IMR-90 (cell line): ENCODE data around the gene TMUB2. TPM values are rescaled to one million over a fixed set of nuclear protein-coding genes. Genes with fewer than 3 reads are reported as not detected.

Source experiments
- ATAC-seq: fragments of 200-7000 bp; cut with Tn5 transposase; 2 replicates; pipeline ENCODE4 v1.9.1; 2020; ENCODE audit warnings: low read depth, mild to moderate bottlenecking, moderate library complexity
- BruUV-seq: library from RNA; stranded (reverse); fragments of 400-500 nt; replicated peaks from 2 replicates; lab custom pipeline; 2021; lab: Mats Ljungman, UMichigan
- CTCF ChIA-PET: fragments of 300-600 bp; formaldehyde crosslinking; extraction: SDS; loops from one replicate; lab custom pipeline; 2021; ENCODE audit warnings: antibody characterized with exemption; lab: Yijun Ruan, JAX
- POLR2A ChIA-PET: fragments of 300-600 bp; sonication (Branson Sonifier 250); formaldehyde crosslinking; loops from one replicate; lab custom pipeline; 2022; ENCODE audit warnings: antibody characterized with exemption; ENCODE audit not compliant: unreplicated experiment; lab: Charles Lee
- DNase-seq: peaks from one replicate; pipeline ENCODE4 v3.0.0; 2013
- H2AFZ ChIP-seq: replicated peaks from 2 replicates; pipeline ENCODE3; 2013; ENCODE audit warnings: low read length, mild to moderate bottlenecking; ENCODE audit not compliant: poor library complexity
- H2AK5ac ChIP-seq: 2 replicates; pipeline ENCODE4 v1.6.1; 2013; ENCODE audit warnings: low read depth, low read length, inconsistent platforms
- H2AK9ac ChIP-seq: replicated peaks from 2 replicates; pipeline ENCODE3; 2013; ENCODE audit warnings: mild to moderate bottlenecking, low read depth, low read length, moderate library complexity; ENCODE audit not compliant: poor library complexity
- H2BK120ac ChIP-seq: 2 replicates; pipeline ENCODE4 v1.6.1; 2013; ENCODE audit warnings: low read depth, low read length, inconsistent platforms
- H2BK15ac ChIP-seq: 3 replicates; pipeline ENCODE4 v1.6.1; 2013; ENCODE audit warnings: low read depth, low read length, inconsistent platforms
- H2BK20ac ChIP-seq: 2 replicates; pipeline ENCODE4 v1.6.1; 2013; ENCODE audit warnings: low read depth, mild to moderate bottlenecking, inconsistent platforms, low read length, moderate library complexity
- H2BK5ac ChIP-seq: 2 replicates; pipeline ENCODE4 v1.6.1; 2013; ENCODE audit warnings: mild to moderate bottlenecking, low read depth, low read length, inconsistent platforms; ENCODE audit not compliant: poor library complexity, severe bottlenecking
- H3K14ac ChIP-seq: replicated peaks from 2 replicates; pipeline ENCODE4 v1.6.1; 2013; ENCODE audit warnings: low read depth, low read length, inconsistent platforms
- H3K18ac ChIP-seq: 2 replicates; pipeline ENCODE4 v1.6.1; 2013; ENCODE audit warnings: low read depth, low read length, control low read depth
- H3K23ac ChIP-seq: 2 replicates; pipeline ENCODE4 v1.6.1; 2013; ENCODE audit warnings: low read depth, low read length, inconsistent platforms
- H3K27ac ChIP-seq: 2 replicates; pipeline ENCODE4 v1.5.1; 2013; ENCODE audit warnings: mild to moderate bottlenecking, control low read depth, low read length; ENCODE audit not compliant: insufficient read depth
- H3K27me3 ChIP-seq: 2 replicates; pipeline ENCODE4 v1.6.1; 2013; ENCODE audit warnings: low read length; ENCODE audit not compliant: control insufficient read depth, insufficient read depth
- H3K36me3 ChIP-seq: 2 replicates; pipeline ENCODE4 v1.6.1; 2013; ENCODE audit warnings: low read length, mixed read lengths; ENCODE audit not compliant: control insufficient read depth, insufficient read depth
- H3K4ac ChIP-seq: 2 replicates; pipeline ENCODE4 v1.6.1; 2013; ENCODE audit warnings: low read depth, low read length, inconsistent platforms
- H3K4me1 ChIP-seq: 2 replicates; pipeline ENCODE4 v1.6.1; 2013; ENCODE audit warnings: low read length, mixed read lengths; ENCODE audit not compliant: control insufficient read depth, insufficient read depth
- H3K4me2 ChIP-seq: 2 replicates; pipeline ENCODE4 v1.6.1; 2013; ENCODE audit warnings: low read depth, mild to moderate bottlenecking, control low read depth, low read length, moderate library complexity
- H3K4me3 ChIP-seq: 2 replicates; pipeline ENCODE4 v1.5.1; 2013; ENCODE audit warnings: low read depth, mild to moderate bottlenecking, control low read depth, low read length, moderate library complexity; ENCODE audit not compliant: insufficient read depth
- H3K56ac ChIP-seq: 2 replicates; pipeline ENCODE4 v1.6.1; 2013; ENCODE audit warnings: low read length, inconsistent platforms; ENCODE audit not compliant: insufficient read depth; ENCODE audit errors: extremely low read depth
- H3K79me1 ChIP-seq, 2 experiments: 2 replicates each; pipeline ENCODE4 v1.6.1; 2013; ENCODE audit warnings: low read length in 2 of 2, inconsistent platforms in 1 of 2, low read depth in 1 of 2
- H3K9ac ChIP-seq: 2 replicates; pipeline ENCODE4 v1.6.1; 2013; ENCODE audit warnings: low read depth, low read length, control low read depth
- H3K9me1 ChIP-seq: 2 replicates; pipeline ENCODE4 v1.6.1; 2013; ENCODE audit warnings: low read length, inconsistent platforms; ENCODE audit not compliant: insufficient read depth
- H3K9me3 ChIP-seq: 2 replicates; pipeline ENCODE4 v1.6.1; 2013; ENCODE audit warnings: low read length; ENCODE audit not compliant: control insufficient read depth, insufficient read depth
- H4K20me1 ChIP-seq: 2 replicates; pipeline ENCODE4 v1.6.1; 2013; ENCODE audit warnings: low read length, inconsistent platforms; ENCODE audit not compliant: insufficient read depth
- H4K5ac ChIP-seq: 2 replicates; pipeline ENCODE4 v1.6.1; 2013; ENCODE audit warnings: mild to moderate bottlenecking, low read depth, low read length, control low read depth
- H4K8ac ChIP-seq, 2 experiments: 2 replicates each; pipeline ENCODE4 v1.6.1; 2013; ENCODE audit warnings: low read depth in 2 of 2, low read length in 2 of 2, control low read depth in 1 of 2, inconsistent platforms in 1 of 2
- H4K91ac ChIP-seq: 2 replicates; pipeline ENCODE4 v1.6.1; 2013; ENCODE audit warnings: low read depth, low read length, inconsistent platforms; ENCODE audit not compliant: insufficient read depth
- CHD1 ChIP-seq: IDR thresholded peaks from 2 replicates; pipeline ENCODE4 v1.6.1; 2012; ENCODE audit warnings: low read depth, low read length, improper control_type of control experiment
- CTCF ChIP-seq: conservative IDR thresholded peaks from 2 replicates; pipeline ENCODE4 v1.5.1; 2012; ENCODE audit warnings: mild to moderate bottlenecking, low read depth, low read length, improper control_type of control experiment
- MAFK ChIP-seq: IDR thresholded peaks from 2 replicates; pipeline ENCODE4 v1.6.1; 2012; ENCODE audit warnings: low read depth, low read length, improper control_type of control experiment
- MXI1 ChIP-seq: IDR thresholded peaks from 2 replicates; pipeline ENCODE4 v1.6.1; 2012; ENCODE audit warnings: low read depth, mild to moderate bottlenecking, low read length, moderate library complexity, borderline replicate concordance
- POLR2A ChIP-seq: IDR thresholded peaks from 2 replicates; pipeline ENCODE4 v1.6.1; 2012; ENCODE audit warnings: mild to moderate bottlenecking, low read depth, low read length
- RAD21 ChIP-seq: IDR thresholded peaks from 2 replicates; pipeline ENCODE4 v1.6.1; 2012; ENCODE audit warnings: low read length, improper control_type of control experiment
- RCOR1 ChIP-seq: IDR thresholded peaks from 2 replicates; pipeline ENCODE4 v1.6.1; 2012; ENCODE audit warnings: mild to moderate bottlenecking, low read length, improper control_type of control experiment; ENCODE audit not compliant: insufficient replicate concordance
- USF2 ChIP-seq: fragments of 150-350 bp; IDR thresholded peaks from 2 replicates; pipeline ENCODE4 v1.6.1; 2017; ENCODE audit warnings: mild to moderate bottlenecking, antibody characterized with exemption, low read length, low read depth
- WGBS, 2 experiments: methylation state at CpG; one replicate each; pipeline versions ENCODE4 v1.1.5 to v1.1.7; 2013; ENCODE audit warnings: missing lambda C conversion rate in 2 of 2; ENCODE audit not compliant: insufficient read length in 1 of 2; ENCODE audit errors: extremely low coverage in 2 of 2; 5-methylcytosine and 5-hydroxymethylcytosine counted together
- dilution Hi-C: fragments of 300-500 bp; cut with HindIII; formaldehyde crosslinking; loops from one replicate; pipeline ENCODE4 v1.14.3; 2018; ENCODE audit warnings: low sequenced_read_pairs; ENCODE audit not compliant: unreplicated experiment
- in situ Hi-C: fragments of 300-500 bp; cut with MboI; formaldehyde crosslinking; loops from 3 replicates; pipeline ENCODE4 v1.14.3; 2019; ENCODE audit warnings: low sequenced_read_pairs, inconsistent platforms, mixed read lengths
- intact Hi-C: fragments of 100-400 bp; cut with micrococcal nuclease; formaldehyde crosslinking; loops from 2 replicates; pipeline ENCODE4 v1.10.0; 2022
- polyA plus RNA-seq, 3 experiments: library from polyadenylated mRNA; depleted of rRNA; stranded (reverse); fragments of >200 nt; gene quantifications; 2 replicates each; pipeline ENCODE4 v1.2.3, GENCODE V29; 2012; ENCODE audit warnings: low replicate concordance in 1 of 3
- total RNA-seq: library from RNA; depleted of rRNA; stranded (reverse); fragments of >200 nt; gene quantifications from 2 replicates; pipeline ENCODE4 v1.2.3, GENCODE V29; 2012

TMUB2 gene
- total and polyA plus RNA-seq, 2 of the 4 experiments (the other 2 are of a cell fraction) = 16.5 to 42.5 TPM

DNA sequence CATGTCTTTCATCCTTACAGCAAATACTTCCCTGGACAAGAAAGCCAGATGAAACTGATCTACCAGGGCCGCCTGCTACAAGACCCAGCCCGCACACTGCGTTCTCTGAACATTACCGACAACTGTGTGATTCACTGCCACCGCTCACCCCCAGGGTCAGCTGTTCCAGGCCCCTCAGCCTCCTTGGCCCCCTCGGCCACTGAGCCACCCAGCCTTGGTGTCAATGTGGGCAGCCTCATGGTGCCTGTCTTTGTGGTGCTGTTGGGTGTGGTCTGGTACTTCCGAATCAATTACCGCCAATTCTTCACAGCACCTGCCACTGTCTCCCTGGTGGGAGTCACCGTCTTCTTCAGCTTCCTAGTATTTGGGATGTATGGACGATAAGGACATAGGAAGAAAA is 3.7 kb downstream of the TMUB2 start:
- no peak overlapping the region for H3K14ac ChIP-seq
- TF ChIP-seq RAD21 (no peak), POLR2A (no peak), USF2 (no peak), CTCF (no peak), MAFK (no peak), RCOR1 (no peak), MXI1 (no peak), CHD1 (no peak)
- BruUV-seq = no TSS peak
- no peak overlapping the region for H4K5ac ChIP-seq
- H3K9me3 ChIP-seq = no peaks in the 10 kb centered on the region
- no peak overlapping the region for H3K4me3 ChIP-seq
- H2BK20ac ChIP-seq = no peak overlapping the region
- H3K9me1 ChIP-seq = no peaks in the 10 kb centered on the region
- H3K4me2 ChIP-seq = no peak overlapping the region
- no peak overlapping the region for H3K4ac ChIP-seq
- H3K36me3 ChIP-seq = peaks cover 53% of the 10 kb centered on the region
- no peaks in the 10 kb centered on the region for H4K20me1 ChIP-seq
- H2AK5ac ChIP-seq = no peak overlapping the region
- H3K79me1 ChIP-seq = peaks cover 20 to 64% of the 10 kb centered on the region in 2 experiments
- no peak overlapping the region for H3K56ac ChIP-seq
- no CpG with 5 or more reads among the region's 10 CpGs for WGBS, 2 experiments
- H2BK120ac ChIP-seq = no peak overlapping the region
- no peak overlapping the region for H3K23ac ChIP-seq
- POLR2A ChIA-PET = no interaction called here
- no peak overlapping the region for H2BK15ac ChIP-seq
- no peak overlapping the region for H3K18ac ChIP-seq
- dilution Hi-C loops (no loop called here), intact Hi-C loops (no loop called here), in situ Hi-C loops (no loop called here)
- no peak for ATAC-seq
- no peak overlapping the region for H3K9ac ChIP-seq
- no peak overlapping the region for H4K91ac ChIP-seq
- H3K4me1 ChIP-seq = peaks cover 2% of the 10 kb centered on the region; the same call in 1 of the 2 replicates
- no peak for DNase-seq
- no peaks in the 10 kb centered on the region for H3K27me3 ChIP-seq
- CTCF ChIA-PET = no interaction called here
- H4K8ac ChIP-seq = no peak overlapping the region
- H2AFZ ChIP-seq = no peak overlapping the region
- no peak overlapping the region for H2BK5ac ChIP-seq
- no peak overlapping the region for H2AK9ac ChIP-seq
- no peak overlapping the region for H3K27ac ChIP-seq
